Neural cell (in vitro differentiated cells): ENCODE data around the gene SLC25A45. TPM values are rescaled to one million over a fixed set of nuclear protein-coding genes. Genes with fewer than 3 reads are reported as not detected.

ENCODE experiments used
- H2AFZ ChIP-seq: fragments of 200-600, 300-800 bp; sonication (generic), shearing (Covaris generic); 2 replicates; pipeline ENCODE4 v1.6.0; 2014; ENCODE audit warnings: low read depth, mild to moderate bottlenecking, antibody characterized with exemption, low read length, moderate library complexity
- H3F3A ChIP-seq: fragments of 200-600 bp; shearing (Covaris generic); 2 replicates; pipeline ENCODE4 v1.6.1; 2016; ENCODE audit warnings: mild to moderate bottlenecking, moderate library complexity, mixed read lengths, antibody characterized with exemption, low read length; ENCODE audit not compliant: insufficient read depth, poor library complexity, severe bottlenecking
- H3K27ac ChIP-seq: fragments of 200-600, 300-800 bp; sonication (generic), shearing (Covaris generic); 2 replicates; pipeline ENCODE4 v1.5.1; 2014; ENCODE audit warnings: mild to moderate bottlenecking, low read length, moderate library complexity
- H3K27me3 ChIP-seq: fragments of 300-800, 200-600 bp; sonication (generic), shearing (Covaris generic); 2 replicates; pipeline ENCODE4 v1.6.0; 2014; ENCODE audit warnings: mild to moderate bottlenecking, low read depth, low read length, moderate library complexity; ENCODE audit not compliant: insufficient read depth
- H3K36me3 ChIP-seq: fragments of 300-800, 200-600 bp; sonication (generic), shearing (Covaris generic); 2 replicates; pipeline ENCODE4 v1.5.1; 2014; ENCODE audit warnings: mild to moderate bottlenecking, antibody characterized with exemption, low read length, moderate library complexity; ENCODE audit not compliant: insufficient read depth
- H3K4me2 ChIP-seq: fragments of 300-800, 200-600 bp; sonication (generic), shearing (Covaris generic); 2 replicates; pipeline ENCODE4 v1.6.0; 2014; ENCODE audit warnings: mild to moderate bottlenecking, low read length
- H3K4me3 ChIP-seq: fragments of 300-800, 200-600 bp; sonication (generic), shearing (Covaris generic); 2 replicates; pipeline ENCODE4 v1.5.1; 2014; ENCODE audit warnings: mild to moderate bottlenecking, low read length, moderate library complexity
- H3K79me2 ChIP-seq: fragments of 200-600 bp; shearing (Covaris generic); replicated peaks from 2 replicates; pipeline ENCODE4 v1.6.0; 2014; ENCODE audit warnings: mild to moderate bottlenecking, low read length, moderate library complexity; ENCODE audit not compliant: insufficient read depth
- H3K9ac ChIP-seq: fragments of 300-800, 200-600 bp; sonication (generic), shearing (Covaris generic); 2 replicates; pipeline ENCODE4 v1.6.1; 2016; ENCODE audit warnings: mild to moderate bottlenecking, low read length, mixed read lengths
- H3K9me2 ChIP-seq: fragments of 200-600 bp; shearing (Covaris generic); 2 replicates; pipeline ENCODE4 v1.6.1; 2016; ENCODE audit warnings: mild to moderate bottlenecking, low read length, mixed read lengths; ENCODE audit not compliant: insufficient read depth
- H3K9me3 ChIP-seq: fragments of 200-600, 300-800 bp; sonication (generic), shearing (Covaris generic); 2 replicates; pipeline ENCODE4 v1.6.1; 2016; ENCODE audit warnings: mild to moderate bottlenecking, mixed run types, low read length, moderate library complexity, mixed read lengths
- H4K20me1 ChIP-seq: fragments of 200-600 bp; shearing (Covaris generic); 2 replicates; pipeline ENCODE4 v1.6.1; 2016; ENCODE audit warnings: mild to moderate bottlenecking, mixed run types; ENCODE audit not compliant: insufficient read depth
- EP300 ChIP-seq: fragments of 450-650 bp; conservative IDR thresholded peaks from 2 replicates; pipeline ENCODE4 v1.6.1; 2014; ENCODE audit warnings: antibody characterized with exemption, mild to moderate bottlenecking, moderate library complexity; ENCODE audit not compliant: poor library complexity, severe bottlenecking
- EZH2 ChIP-seq: fragments of 200-600, 300-800 bp; shearing (Covaris generic), sonication (generic); IDR thresholded peaks from 2 replicates; pipeline ENCODE4 v1.6.1; 2014; ENCODE audit warnings: antibody characterized with exemption, low read length, borderline replicate concordance, mild to moderate bottlenecking; ENCODE audit not compliant: insufficient read depth, poor library complexity, severe bottlenecking
- MXI1 ChIP-seq: fragments of 450-650 bp; conservative IDR thresholded peaks from 2 replicates; pipeline ENCODE4 v1.6.1; 2014; ENCODE audit warnings: antibody characterized with exemption, mild to moderate bottlenecking; ENCODE audit not compliant: poor library complexity, severe bottlenecking
- POLR2AphosphoS5 ChIP-seq: IDR thresholded peaks from 2 replicates; pipeline ENCODE4 v1.6.1; 2012
- RAD21 ChIP-seq: fragments of 450-650 bp; conservative IDR thresholded peaks from 2 replicates; pipeline ENCODE4 v1.6.1; 2014; ENCODE audit warnings: antibody characterized with exemption, mild to moderate bottlenecking, moderate library complexity
- SMC3 ChIP-seq: fragments of 450-650 bp; conservative IDR thresholded peaks from 2 replicates; pipeline ENCODE4 v1.6.1; 2014; ENCODE audit warnings: antibody characterized with exemption, mild to moderate bottlenecking, moderate library complexity; ENCODE audit not compliant: poor library complexity
- TAF1 ChIP-seq: IDR thresholded peaks from 2 replicates; pipeline ENCODE4 v1.6.1; 2012; ENCODE audit warnings: low read depth
- polyA plus RNA-seq: library from polyadenylated mRNA; depleted of rRNA; stranded (reverse); fragments of >200 nt; gene quantifications from 2 replicates; pipeline ENCODE4 v1.2.3, GENCODE V29; 2014
- TF ChIP-seq, protein P1 (sequence below): fragments of 450-650 bp; IDR thresholded peaks from 2 replicates; pipeline ENCODE4 v1.5.1; 2014; ENCODE audit warnings: antibody characterized with exemption, mild to moderate bottlenecking, moderate library complexity; ENCODE audit not compliant: poor library complexity, severe bottlenecking
- TF ChIP-seq, protein P2 (sequence below): IDR thresholded peaks from 2 replicates; pipeline ENCODE4 v1.6.1; 2012; ENCODE audit warnings: borderline replicate concordance

Gene SLC25A45
- polyA plus RNA-seq, 1 donor from 2014 or later = not detected

DNA sequence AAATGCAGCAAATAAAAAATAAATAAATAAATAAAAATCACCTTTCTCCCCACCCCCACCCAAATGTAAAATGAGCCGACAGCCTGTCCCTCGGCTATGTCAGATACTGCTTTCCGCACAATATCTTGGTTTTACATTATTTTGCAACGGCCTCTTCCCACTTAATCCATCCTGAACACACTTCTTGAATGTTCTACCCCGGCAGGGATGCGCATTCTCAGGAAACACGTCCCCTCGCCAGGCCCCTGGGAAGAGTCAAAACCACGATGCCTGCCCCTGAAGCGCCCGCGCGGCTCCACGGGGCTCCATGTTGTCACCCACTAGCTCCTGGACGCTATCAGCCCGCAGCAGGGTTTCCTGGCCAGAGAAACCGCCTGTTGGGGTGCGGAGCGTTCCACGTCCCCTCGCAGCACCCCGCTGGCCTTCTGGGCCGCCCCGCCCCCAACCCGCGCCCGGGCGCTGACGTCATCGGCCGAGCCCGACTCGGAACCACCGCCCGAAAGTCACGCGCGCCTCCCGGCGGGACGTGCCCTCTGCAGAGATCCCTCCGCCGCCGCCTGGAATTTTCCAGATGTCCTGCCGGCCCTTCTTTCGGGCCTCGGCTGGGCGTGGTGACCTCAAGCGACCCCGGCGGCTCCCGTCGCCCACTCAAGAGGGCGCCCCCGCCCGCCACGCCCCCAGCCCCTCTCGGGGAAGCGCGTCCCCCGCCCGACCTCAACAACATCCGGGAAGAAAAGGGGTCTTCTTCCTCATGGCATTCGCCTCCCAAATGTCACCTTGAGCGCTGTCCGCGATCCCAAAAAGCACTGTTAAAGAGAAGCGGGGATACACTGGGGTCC lies 39.6 kb upstream of the SLC25A45 start:
- H3K9me3 ChIP-seq = no peaks in the 10 kb centered on the region
- H3K79me2 ChIP-seq = peaks cover 96% of the 10 kb centered on the region
- H3F3A ChIP-seq = no peaks in the 10 kb centered on the region
- H4K20me1 ChIP-seq = no peaks in the 10 kb centered on the region
- peak overlapping the region; percentile 60 for H2AFZ ChIP-seq
- peak overlapping the region; percentile 91 for H3K9ac ChIP-seq
- H3K27ac ChIP-seq = peak overlapping the region; percentile 92
- H3K4me2 ChIP-seq = peak overlapping the region; percentile 79
- no peaks in the 10 kb centered on the region for H3K9me2 ChIP-seq
- H3K36me3 ChIP-seq = no peaks in the 10 kb centered on the region
- TF ChIP-seq POLR2AphosphoS5 (peak; percentile 54), RAD21 (peak; percentile 33), EP300 (peak; percentile 75), MXI1 (peak; percentile 37), SMC3 (peak; percentile 49), EZH2 (no peak), TAF1 (no peak)
- TF ChIP-seq, protein P1, sequence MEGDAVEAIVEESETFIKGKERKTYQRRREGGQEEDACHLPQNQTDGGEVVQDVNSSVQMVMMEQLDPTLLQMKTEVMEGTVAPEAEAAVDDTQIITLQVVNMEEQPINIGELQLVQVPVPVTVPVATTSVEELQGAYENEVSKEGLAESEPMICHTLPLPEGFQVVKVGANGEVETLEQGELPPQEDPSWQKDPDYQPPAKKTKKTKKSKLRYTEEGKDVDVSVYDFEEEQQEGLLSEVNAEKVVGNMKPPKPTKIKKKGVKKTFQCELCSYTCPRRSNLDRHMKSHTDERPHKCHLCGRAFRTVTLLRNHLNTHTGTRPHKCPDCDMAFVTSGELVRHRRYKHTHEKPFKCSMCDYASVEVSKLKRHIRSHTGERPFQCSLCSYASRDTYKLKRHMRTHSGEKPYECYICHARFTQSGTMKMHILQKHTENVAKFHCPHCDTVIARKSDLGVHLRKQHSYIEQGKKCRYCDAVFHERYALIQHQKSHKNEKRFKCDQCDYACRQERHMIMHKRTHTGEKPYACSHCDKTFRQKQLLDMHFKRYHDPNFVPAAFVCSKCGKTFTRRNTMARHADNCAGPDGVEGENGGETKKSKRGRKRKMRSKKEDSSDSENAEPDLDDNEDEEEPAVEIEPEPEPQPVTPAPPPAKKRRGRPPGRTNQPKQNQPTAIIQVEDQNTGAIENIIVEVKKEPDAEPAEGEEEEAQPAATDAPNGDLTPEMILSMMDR = no peak
- TF ChIP-seq, protein P2, sequence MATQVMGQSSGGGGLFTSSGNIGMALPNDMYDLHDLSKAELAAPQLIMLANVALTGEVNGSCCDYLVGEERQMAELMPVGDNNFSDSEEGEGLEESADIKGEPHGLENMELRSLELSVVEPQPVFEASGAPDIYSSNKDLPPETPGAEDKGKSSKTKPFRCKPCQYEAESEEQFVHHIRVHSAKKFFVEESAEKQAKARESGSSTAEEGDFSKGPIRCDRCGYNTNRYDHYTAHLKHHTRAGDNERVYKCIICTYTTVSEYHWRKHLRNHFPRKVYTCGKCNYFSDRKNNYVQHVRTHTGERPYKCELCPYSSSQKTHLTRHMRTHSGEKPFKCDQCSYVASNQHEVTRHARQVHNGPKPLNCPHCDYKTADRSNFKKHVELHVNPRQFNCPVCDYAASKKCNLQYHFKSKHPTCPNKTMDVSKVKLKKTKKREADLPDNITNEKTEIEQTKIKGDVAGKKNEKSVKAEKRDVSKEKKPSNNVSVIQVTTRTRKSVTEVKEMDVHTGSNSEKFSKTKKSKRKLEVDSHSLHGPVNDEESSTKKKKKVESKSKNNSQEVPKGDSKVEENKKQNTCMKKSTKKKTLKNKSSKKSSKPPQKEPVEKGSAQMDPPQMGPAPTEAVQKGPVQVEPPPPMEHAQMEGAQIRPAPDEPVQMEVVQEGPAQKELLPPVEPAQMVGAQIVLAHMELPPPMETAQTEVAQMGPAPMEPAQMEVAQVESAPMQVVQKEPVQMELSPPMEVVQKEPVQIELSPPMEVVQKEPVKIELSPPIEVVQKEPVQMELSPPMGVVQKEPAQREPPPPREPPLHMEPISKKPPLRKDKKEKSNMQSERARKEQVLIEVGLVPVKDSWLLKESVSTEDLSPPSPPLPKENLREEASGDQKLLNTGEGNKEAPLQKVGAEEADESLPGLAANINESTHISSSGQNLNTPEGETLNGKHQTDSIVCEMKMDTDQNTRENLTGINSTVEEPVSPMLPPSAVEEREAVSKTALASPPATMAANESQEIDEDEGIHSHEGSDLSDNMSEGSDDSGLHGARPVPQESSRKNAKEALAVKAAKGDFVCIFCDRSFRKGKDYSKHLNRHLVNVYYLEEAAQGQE = peak; percentile 82
- peak overlapping the region; percentile 69 for H3K4me3 ChIP-seq
- H3K27me3 ChIP-seq = no peaks in the 10 kb centered on the region

DNA sequence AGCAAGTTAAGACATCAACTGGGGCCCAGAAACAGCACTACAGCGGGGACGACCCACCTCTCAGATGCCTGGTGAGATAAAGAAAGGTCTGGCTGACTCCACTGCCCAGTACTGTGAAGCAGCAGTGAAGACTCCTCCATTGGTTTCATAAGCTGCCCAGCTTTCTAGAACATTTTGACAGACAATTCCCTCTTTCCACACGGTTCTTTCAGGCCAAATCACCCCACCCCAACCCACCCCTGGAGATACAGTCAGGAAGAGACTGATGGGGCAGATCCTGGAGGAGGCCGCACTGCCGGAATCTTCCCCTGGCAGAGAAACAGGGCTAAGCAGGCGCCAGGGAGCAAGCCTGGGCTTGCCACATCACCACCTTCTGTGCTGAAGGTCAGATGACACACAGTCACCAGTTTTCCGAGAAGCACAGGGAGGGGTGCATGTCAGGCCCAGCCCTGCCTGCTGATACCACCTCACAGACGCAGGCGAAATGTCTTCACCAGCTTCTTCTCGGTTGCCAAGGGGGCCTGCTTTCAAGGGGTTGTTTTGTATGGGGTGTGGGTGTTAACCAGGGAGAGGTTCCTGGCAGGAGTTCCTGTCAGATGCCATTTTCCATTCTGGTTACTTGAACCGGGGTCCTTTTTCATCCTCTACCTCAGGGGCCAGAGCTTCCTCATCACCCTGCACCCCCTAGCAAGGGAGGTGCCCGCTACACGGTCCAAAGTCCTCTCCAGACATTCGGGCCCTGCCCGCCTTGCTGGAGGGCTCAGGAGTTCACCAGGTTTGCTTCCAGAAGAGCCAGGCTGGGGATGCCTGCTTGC lies 38.7 kb upstream of the SLC25A45 start:
- no peak overlapping the region for H2AFZ ChIP-seq
- H3K9me2 ChIP-seq = no peaks in the 10 kb centered on the region
- no peaks in the 10 kb centered on the region for H4K20me1 ChIP-seq
- peaks cover 98% of the 10 kb centered on the region for H3K79me2 ChIP-seq
- no peaks in the 10 kb centered on the region for H3K27me3 ChIP-seq
- H3K36me3 ChIP-seq = no peaks in the 10 kb centered on the region
- peak overlapping the region; percentile 79 for H3K4me2 ChIP-seq
- TF ChIP-seq EP300 (no peak), MXI1 (no peak), POLR2AphosphoS5 (no peak), TAF1 (no peak), SMC3 (no peak), RAD21 (no peak), EZH2 (no peak)
- TF ChIP-seq, protein P1 = no peak
- TF ChIP-seq, protein P2 = no peak
- peak overlapping the region; percentile 69 for H3K4me3 ChIP-seq
- no peaks in the 10 kb centered on the region for H3K9me3 ChIP-seq
- no peaks in the 10 kb centered on the region for H3F3A ChIP-seq
- peak overlapping the region; percentile 92 for H3K27ac ChIP-seq
- peak overlapping the region; percentile 91 for H3K9ac ChIP-seq
